GM12878 (cell line): ENCODE results near the gene ARHGAP45.

ENCODE experiments used
- EZH2 ChIP-seq: IDR thresholded peaks from 2 replicates; pipeline ENCODE4 v1.6.1; 2012; ENCODE audit warnings: low read depth, mild to moderate bottlenecking, control low read depth, inconsistent platforms, low read length, borderline replicate concordance; ENCODE audit not compliant: control insufficient read depth
- GABPA ChIP-seq: IDR thresholded peaks from 2 replicates; pipeline ENCODE4 v1.6.1; 2014; ENCODE audit warnings: antibody characterized with exemption, low read depth, mild to moderate bottlenecking, inconsistent platforms
- POLR2AphosphoS2 ChIP-seq: IDR thresholded peaks from 2 replicates; pipeline ENCODE4 v1.6.1; 2011; ENCODE audit warnings: low read depth, mild to moderate bottlenecking, low read length, improper control_type of control experiment, moderate library complexity
- RAD21 ChIP-seq: IDR thresholded peaks from 2 replicates; pipeline ENCODE4 v1.6.1; 2011; ENCODE audit warnings: mild to moderate bottlenecking, low read depth, low read length, moderate library complexity; ENCODE audit not compliant: insufficient read depth
- RCOR1 ChIP-seq: conservative IDR thresholded peaks from 2 replicates; pipeline ENCODE4 v1.6.1; 2012; ENCODE audit warnings: low read depth, low read length, improper control_type of control experiment
- SMC3 ChIP-seq: IDR thresholded peaks from 2 replicates; pipeline ENCODE4 v1.6.1; 2011; ENCODE audit warnings: low read length, improper control_type of control experiment, borderline replicate concordance
- TCF12 ChIP-seq: IDR thresholded peaks from 2 replicates; pipeline ENCODE4 v1.6.1; 2011; ENCODE audit warnings: low read depth, mild to moderate bottlenecking, low read length
- ZNF687 ChIP-seq: fragments of 450-650 bp; IDR thresholded peaks from 2 replicates; pipeline ENCODE4 v1.6.1; 2017; ENCODE audit warnings: mild to moderate bottlenecking, moderate library complexity

- no peak for TF ChIP-seq GABPA
- no peak for TF ChIP-seq EZH2
- no peak for TF ChIP-seq RCOR1
- no peak for TF ChIP-seq TCF12
- TF ChIP-seq SMC3 = no peak
- TF ChIP-seq ZNF687 = no peak
- no peak for TF ChIP-seq POLR2AphosphoS2
- no peak for TF ChIP-seq RAD21
Measured at GRCh38 chr19:1017906-1018305, 49.1 kb upstream of the ARHGAP45 start.
